HCT116 (cell line): ENCODE measurements around the gene CREB3L1. TPM values are rescaled to one million over a fixed set of nuclear protein-coding genes. Genes with fewer than 3 reads are reported as not detected.

ENCODE experiments used
- ATAC-seq: fragments of 200-7000 bp; cut with Tn5 transposase; 2 replicates; pipeline ENCODE4 v1.9.1; 2020; ENCODE audit warnings: mild to moderate bottlenecking, moderate library complexity
- BruUV-seq: library from RNA; stranded (reverse); fragments of 400-500 nt; replicated peaks from 2 replicates; lab custom pipeline; 2021; lab: Mats Ljungman, UMichigan
- CTCF ChIA-PET: fragments of 300-600 bp; sonication (Branson Sonifier 250); formaldehyde crosslinking; loops from one replicate; lab custom pipeline; 2021; ENCODE audit warnings: antibody characterized with exemption; lab: Charles Lee
- POLR2A ChIA-PET: fragments of 300-600, 350-600 bp; sonication (Branson Sonifier 250); formaldehyde crosslinking; loops from one replicate; lab custom pipeline; 2021; ENCODE audit warnings: antibody characterized with exemption; lab: Charles Lee
- RAD21 ChIA-PET, 2 experiments: fragments of 300-600 bp; sonication (Branson Sonifier 250); formaldehyde crosslinking; loops; one replicate each; lab custom pipeline; 2023; ENCODE audit warnings: low total read pairs in 2 of 2; ENCODE audit not compliant: uncharacterized antibody in 2 of 2, unreplicated experiment in 2 of 2, low non-redundant PET in 1 of 2; lab: Charles Lee
- DNase-seq: peaks from one replicate; pipeline ENCODE4 v3.0.0-alpha.2; 2010; ENCODE audit warnings: low read depth, low spot score
- H2AFZ ChIP-seq: fragments of 200-600 bp; shearing (Covaris generic), sonication (generic); 2 replicates; pipeline ENCODE4 v1.6.1; 2017; ENCODE audit warnings: low read depth, mixed run types, mixed read lengths, antibody characterized with exemption, low read length; ENCODE audit not compliant: poor library complexity, severe bottlenecking
- H3K27ac ChIP-seq: 2 replicates; pipeline ENCODE4 v1.5.1; 2012; ENCODE audit warnings: low read depth, low read length
- H3K27me3 ChIP-seq: fragments of 200-600 bp; sonication (generic); 2 replicates; pipeline ENCODE4 v1.6.1; 2016; ENCODE audit warnings: mixed run types, low read length, mixed read lengths; ENCODE audit not compliant: insufficient read depth
- H3K36me3 ChIP-seq, 2 experiments: fragments of 200-500 bp in 1 of 2; fragments of 200-600 bp in 1 of 2; sonication (Bioruptor generic) in 1 of 2; sonication (generic) in 1 of 2; 2 replicates each; pipeline versions ENCODE4 v1.5.1 to v1.6.1; 2014 to 2016; ENCODE audit warnings: low read length in 2 of 2, inconsistent platforms in 1 of 2, mixed read lengths in 1 of 2, mixed run types in 1 of 2; ENCODE audit not compliant: insufficient read depth in 2 of 2, control insufficient read depth in 1 of 2
- H3K4me1 ChIP-seq, 2 experiments: fragments of 200-600 bp in 1 of 2; sonication (generic) in 1 of 2; 2 replicates each; pipeline versions ENCODE4 v1.5.1 to v1.6.1; 2012 to 2017; ENCODE audit warnings: low read length in 2 of 2, inconsistent platforms in 1 of 2, mild to moderate bottlenecking in 1 of 2, mixed read lengths in 1 of 2, mixed run types in 1 of 2, moderate library complexity in 1 of 2; ENCODE audit not compliant: insufficient read depth in 2 of 2, control insufficient read depth in 1 of 2
- H3K4me2 ChIP-seq: fragments of 200-600 bp; sonication (generic); 2 replicates; pipeline ENCODE4 v1.6.1; 2017; ENCODE audit warnings: mixed run types, low read length, mixed read lengths
- H3K4me3 ChIP-seq, 2 experiments: fragments of 200-600 bp in 1 of 2; sonication (generic) in 1 of 2; replicated peaks in 1 of 2; 2 replicates each; pipeline ENCODE4 v1.5.1; 2011 to 2016; ENCODE audit warnings: low read length in 2 of 2, control low read depth in 1 of 2, low read depth in 1 of 2, mild to moderate bottlenecking in 1 of 2, mixed read lengths in 1 of 2, mixed run types in 1 of 2
- H3K79me2 ChIP-seq: fragments of 200-600 bp; sonication (generic); 2 replicates; pipeline ENCODE4 v1.6.1; 2017; ENCODE audit warnings: mild to moderate bottlenecking, mixed run types, low read length, moderate library complexity, mixed read lengths; ENCODE audit not compliant: insufficient read depth
- H3K9ac ChIP-seq: fragments of 200-600 bp; sonication (generic); 2 replicates; pipeline ENCODE4 v1.6.1; 2016; ENCODE audit warnings: low read length, mixed read lengths
- H3K9me2 ChIP-seq: fragments of 200-600 bp; sonication (generic), shearing (Covaris generic); 2 replicates; pipeline ENCODE4 v1.6.1; 2017; ENCODE audit warnings: mixed run types, mild to moderate bottlenecking, moderate library complexity; ENCODE audit not compliant: insufficient read depth
- H3K9me3 ChIP-seq, 2 experiments: fragments of 200-500 bp in 1 of 2; fragments of 200-600 bp in 1 of 2; sonication (Bioruptor generic) in 1 of 2; sonication (generic) in 1 of 2; 2 replicates each; pipeline ENCODE4 v1.6.1; 2014 to 2017; ENCODE audit warnings: low read length in 2 of 2, mixed read lengths in 2 of 2, inconsistent platforms in 1 of 2, low read depth in 1 of 2, mild to moderate bottlenecking in 1 of 2, mixed run types in 1 of 2, moderate library complexity in 1 of 2; ENCODE audit not compliant: control insufficient read depth in 1 of 2, insufficient read depth in 1 of 2
- H4K20me1 ChIP-seq: fragments of 200-600 bp; sonication (generic), shearing (Covaris generic); 2 replicates; pipeline ENCODE4 v1.6.1; 2017; ENCODE audit warnings: mixed run types, mild to moderate bottlenecking, moderate library complexity; ENCODE audit not compliant: insufficient read depth
- CEBPB ChIP-seq: IDR thresholded peaks from 2 replicates; pipeline ENCODE4 v1.6.1; 2012; ENCODE audit warnings: low read depth
- EZH2phosphoT487 ChIP-seq: fragments of 200-600 bp; IDR thresholded peaks from 2 replicates; pipeline ENCODE4 v1.6.1; 2018; ENCODE audit warnings: antibody characterized with exemption, borderline replicate concordance
- FOSL1 ChIP-seq: IDR thresholded peaks from 2 replicates; pipeline ENCODE4 v1.6.1; 2012; ENCODE audit warnings: low read depth
- JUND ChIP-seq: IDR thresholded peaks from 2 replicates; pipeline ENCODE4 v1.6.1; 2012
- POLR2A ChIP-seq: IDR thresholded peaks from 2 replicates; pipeline ENCODE4 v1.7.0; 2011; ENCODE audit warnings: borderline replicate concordance; ENCODE audit not compliant: insufficient read depth, insufficient read length; ENCODE audit errors: extremely low read depth
- POLR2AphosphoS5 ChIP-seq: IDR thresholded peaks from 2 replicates; pipeline ENCODE4 v1.6.1; 2011; ENCODE audit warnings: mild to moderate bottlenecking, low read depth, low read length, moderate library complexity
- RAD21 ChIP-seq: IDR thresholded peaks from 2 replicates; pipeline ENCODE4 v1.6.1; 2012; ENCODE audit warnings: low read depth, mild to moderate bottlenecking
- ZNF274 ChIP-seq: fragments of 200-500 bp; sonication (Bioruptor generic); IDR thresholded peaks from 2 replicates; pipeline ENCODE4 v1.6.1; 2014; ENCODE audit warnings: mild to moderate bottlenecking, low read depth, low read length, inconsistent platforms
- intact Hi-C: fragments of 100-400 bp; cut with micrococcal nuclease; formaldehyde crosslinking; loops from 2 replicates; pipeline ENCODE4 v1.10.0; 2022
- total RNA-seq: library from RNA; stranded (reverse); gene quantifications from one replicate; pipeline ENCODE4 v1.2.1, GENCODE V29; 2021; ENCODE audit not compliant: unreplicated experiment
- TF ChIP-seq, protein P1 (sequence below), 3 experiments: fragments of 200-600 bp in 1 of 3; sonication (generic) in 1 of 3; IDR thresholded peaks in 2 of 3; conservative IDR thresholded peaks in 1 of 3; 2 replicates each; pipeline ENCODE4 v1.5.1; 2012 to 2017; ENCODE audit warnings: low read depth in 2 of 3, low read length in 2 of 3, antibody characterized with exemption in 1 of 3, borderline replicate concordance in 1 of 3, control low read depth in 1 of 3, mild to moderate bottlenecking in 1 of 3, mixed read lengths in 1 of 3, mixed run types in 1 of 3, moderate library complexity in 1 of 3; ENCODE audit not compliant: insufficient read depth in 1 of 3
- TF ChIP-seq, protein P2 (sequence below): IDR thresholded peaks from 2 replicates; pipeline ENCODE4 v1.6.1; 2012

The CREB3L1 gene
- total RNA-seq, 1 experiment from 2014 or later: 0.37 TPM

DNA sequence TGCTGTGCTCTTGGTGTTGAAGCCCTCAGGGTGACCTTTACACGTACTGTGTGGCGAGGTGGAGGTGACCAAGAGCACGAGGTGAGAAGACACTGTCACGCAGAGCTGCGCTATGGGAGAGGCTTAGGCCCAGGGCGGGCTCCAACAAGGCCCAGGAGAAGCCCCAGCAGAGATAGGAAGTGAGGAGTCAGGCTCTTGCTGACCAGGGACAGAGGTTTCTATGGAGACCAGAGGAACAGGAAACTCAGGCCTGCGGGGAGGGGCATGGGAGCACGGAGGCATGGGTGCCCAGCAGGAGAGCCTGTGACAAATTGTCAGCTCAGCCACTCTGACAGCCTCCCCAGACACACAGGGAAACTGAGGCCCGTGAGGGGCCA lies 85.6 kb downstream of the CREB3L1 start:
- Histone ChIP-seq H3K4me1 (peaks cover 20 to 51% of the 10 kb centered on the region in 2 experiments), H4K20me1 (no peaks in the 10 kb centered on the region), H3K27me3 (no peaks in the 10 kb centered on the region), H3K9ac (peak overlapping the region; percentile 52), H3K79me2 (peaks cover 48% of the 10 kb centered on the region), H3K9me3 (no peaks in the 10 kb centered on the region), H3K27ac (peak overlapping the region; percentile 47), H3K9me2 (no peaks in the 10 kb centered on the region), H3K36me3 (peaks cover 0 to 2% of the 10 kb centered on the region in 2 experiments; a peak in 1 of 4 replicates), H2AFZ (no peak overlapping the region), H3K4me3 (peak overlapping the region in 1 of 2 experiments; percentile 16; a peak in 2 of 4 replicates), H3K4me2 (peak overlapping the region; percentile 64)
- ChIA-PET CTCF (interaction anchor here (1.0 to 1.6 kb wide), 4 partner anchors 9 to 191 kb away, joined by 3 to 7 read pairs (median 4); no protein-coding TSS in a partner anchor), RAD21 (no interaction called here), POLR2A (no interaction called here)
- intact Hi-C loops: no loop called here
- ATAC-seq (peak; percentile 51), DNase-seq (no peak)
- BruUV-seq: no TSS peak
- TF ChIP-seq POLR2A: no peak
- TF ChIP-seq EZH2phosphoT487: no peak
- no peak for TF ChIP-seq JUND
- TF ChIP-seq FOSL1: no peak
- no peak for TF ChIP-seq RAD21
- no peak for TF ChIP-seq CEBPB
- TF ChIP-seq, protein P1, sequence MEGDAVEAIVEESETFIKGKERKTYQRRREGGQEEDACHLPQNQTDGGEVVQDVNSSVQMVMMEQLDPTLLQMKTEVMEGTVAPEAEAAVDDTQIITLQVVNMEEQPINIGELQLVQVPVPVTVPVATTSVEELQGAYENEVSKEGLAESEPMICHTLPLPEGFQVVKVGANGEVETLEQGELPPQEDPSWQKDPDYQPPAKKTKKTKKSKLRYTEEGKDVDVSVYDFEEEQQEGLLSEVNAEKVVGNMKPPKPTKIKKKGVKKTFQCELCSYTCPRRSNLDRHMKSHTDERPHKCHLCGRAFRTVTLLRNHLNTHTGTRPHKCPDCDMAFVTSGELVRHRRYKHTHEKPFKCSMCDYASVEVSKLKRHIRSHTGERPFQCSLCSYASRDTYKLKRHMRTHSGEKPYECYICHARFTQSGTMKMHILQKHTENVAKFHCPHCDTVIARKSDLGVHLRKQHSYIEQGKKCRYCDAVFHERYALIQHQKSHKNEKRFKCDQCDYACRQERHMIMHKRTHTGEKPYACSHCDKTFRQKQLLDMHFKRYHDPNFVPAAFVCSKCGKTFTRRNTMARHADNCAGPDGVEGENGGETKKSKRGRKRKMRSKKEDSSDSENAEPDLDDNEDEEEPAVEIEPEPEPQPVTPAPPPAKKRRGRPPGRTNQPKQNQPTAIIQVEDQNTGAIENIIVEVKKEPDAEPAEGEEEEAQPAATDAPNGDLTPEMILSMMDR (IDR thresholded peaks at IDR 0.05 in 2 of 3, conservative IDR thresholded peaks at IDR 0.05 in 1 of 3; ENCODE audit: borderline replicate concordance in 1 of 3, insufficient read depth in 1 of 3, low read depth in 2 of 3, low read length in 2 of 3): no peak
- TF ChIP-seq ZNF274: no peak
- TF ChIP-seq, protein P2, sequence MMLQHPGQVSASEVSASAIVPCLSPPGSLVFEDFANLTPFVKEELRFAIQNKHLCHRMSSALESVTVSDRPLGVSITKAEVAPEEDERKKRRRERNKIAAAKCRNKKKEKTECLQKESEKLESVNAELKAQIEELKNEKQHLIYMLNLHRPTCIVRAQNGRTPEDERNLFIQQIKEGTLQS: no peak
- TF ChIP-seq POLR2AphosphoS5: no peak
